ENCODE measurements around the gene RBBP6. TPM values are rescaled to one million over a fixed set of nuclear protein-coding genes. Genes with fewer than 3 reads are reported as not detected.
A peak's percentile ranks its signal among the peaks of the same experiment; 100 is the strongest.

RBBP6 gene
- total and polyA plus RNA-seq, 9 of the 15 experiments (the other 6 are each of a cell fraction or from before 2014, with no cell fraction given): 19.2 to 76.6 (median 42.7) TPM

GRCh38 chr16:24516900-24517669 lies 22.3 kb upstream of the RBBP6 start (continued):
- TF ChIP-seq MBD1 (CRISPR knock-in tag; IDR thresholded peaks at IDR 0.05): no peak
- TF ChIP-seq ETV5 (CRISPR knock-in tag; IDR thresholded peaks at IDR 0.05; ENCODE audit: low read depth): no peak
- no peak for TF ChIP-seq SAFB2 (IDR thresholded peaks at IDR 0.05; ENCODE audit: borderline replicate concordance, low read depth, low read length, severe bottlenecking)
- no peak for TF ChIP-seq OTX1 (CRISPR knock-in tag; IDR thresholded peaks at IDR 0.05)
- no peak for TF ChIP-seq SMARCA5 (IDR thresholded peaks at IDR 0.05)
- no peak for TF ChIP-seq HOMEZ (CRISPR knock-in tag; IDR thresholded peaks at IDR 0.05)
- TF ChIP-seq CTCF (IDR thresholded peaks at IDR 0.05 in 2 of 3, conservative IDR thresholded peaks at IDR 0.05 in 1 of 3; ENCODE audit: insufficient read depth in 2 of 3, low read depth in 1 of 3, low read length in 3 of 3): peak; percentile 91 to 99 (median 99)
- TF ChIP-seq ARNT (IDR thresholded peaks at IDR 0.05): no peak
- TF ChIP-seq ZNF699 (CRISPR knock-in tag; IDR thresholded peaks at IDR 0.05; ENCODE audit: insufficient replicate concordance): no peak
- TF ChIP-seq EP300 (IDR thresholded peaks at IDR 0.05; ENCODE audit: low read length): peak; percentile 18; the same call in 1 of the 2 replicates
- no peak for TF ChIP-seq THAP12 (CRISPR knock-in tag; IDR thresholded peaks at IDR 0.05)
